COR-L47 (cell line): ENCODE data around the gene TLCD1.
A peak's percentile ranks its signal among the peaks of the same experiment; 100 is the strongest.

Experiments used
- DNase-seq: peaks from one replicate; lab custom pipeline; 2025; lab: John Stamatoyannopoulos, UW

TLCD1 gene

GRCh38 chr17:28726226-28726626 lies at the start of gene TLCD1:
TLCD1 (minus strand) TSS chr17:28726233; CDS start chr17:28726097, 136 bp downstream.
- peak; percentile 50 for DNase-seq

GRCh38 chr17:28774206-28774605 lies 48.2 kb upstream of the TLCD1 start:
- DNase-seq, result no peak

GRCh38 chr17:28773736-28774135 lies 47.7 kb upstream of the TLCD1 start:
- DNase-seq, result no peak

- no peak for DNase-seq
These were observed 39.0 kb upstream of the TLCD1 start for GRCh38 chr17:28765038-28765437.

GRCh38 chr17:28763804-28764266 lies 37.8 kb upstream of the TLCD1 start:
- peak; percentile 72 for DNase-seq

GRCh38 chr17:28763137-28763799 lies 37.2 kb upstream of the TLCD1 start:
- no peak for DNase-seq

- peak; percentile 69 for DNase-seq
These were observed 34.8 kb upstream of the TLCD1 start for GRCh38 chr17:28760601-28761562.

GRCh38 chr17:28759256-28759865 lies 33.3 kb upstream of the TLCD1 start:
- DNase-seq, result no peak

- DNase-seq, result no peak
These were observed 32.5 kb upstream of the TLCD1 start for GRCh38 chr17:28758411-28759121.

GRCh38 chr17:28756049-28756804 lies 30.2 kb upstream of the TLCD1 start:
- no peak for DNase-seq

GRCh38 chr17:28755486-28755885 lies 29.5 kb upstream of the TLCD1 start:
- no peak for DNase-seq

- no peak for DNase-seq
These were observed 25.8 kb upstream of the TLCD1 start for GRCh38 chr17:28751600-28752366.

GRCh38 chr17:28750178-28751047 lies 24.4 kb upstream of the TLCD1 start:
- peak; percentile 86 for DNase-seq

GRCh38 chr17:28749516-28750177 lies 23.6 kb upstream of the TLCD1 start:
- no peak for DNase-seq

- DNase-seq, result no peak
These were observed 23.0 kb upstream of the TLCD1 start for GRCh38 chr17:28748852-28749515.

GRCh38 chr17:28747801-28748750 lies 22.0 kb upstream of the TLCD1 start:
- DNase-seq, result no peak

GRCh38 chr17:28747051-28747691 lies 21.1 kb upstream of the TLCD1 start:
- DNase-seq, result no peak
